Natural killer cell treated with Interleukin-12 subunit alpha and Interleukin-12 subunit beta and Interleukin-15 and Interleukin-18, amount 100 ng/mL, for 72 hours (primary cell): ENCODE measurements around the gene AGAP3. TPM values are rescaled to one million over a fixed set of nuclear protein-coding genes. Genes with fewer than 3 reads are reported as not detected.
A peak's percentile ranks its signal among the peaks of the same experiment; 100 is the strongest.
"Not testable (repeated sequence)": the region's sequence is repeated elsewhere in the genome, so short reads cannot be mapped to it uniquely, and the experiment has no call there.

Experiments
- ATAC-seq, 2 donors: fragments of 150-1000 bp; cut with Tn5 transposase in 1 of 2; sonication (Bioruptor Pico), chemical (Tn5 transposase) in 1 of 2; 2 replicates each; pipeline ENCODE4 v1.10.0; 2021
- DNase-seq: peaks from one replicate; pipeline ENCODE4 v3.0.0; 2022; ENCODE audit warnings: low spot score
- H3K27ac Mint-ChIP-seq, 2 donors: 1 replicate in 1 of 2; 2 replicates in 1 of 2; pipeline ENCODE4 v1.8.0; 2022; ENCODE audit warnings: mixed read lengths in 2 of 2, mild to moderate bottlenecking in 1 of 2, moderate library complexity in 1 of 2
- H3K27me3 Mint-ChIP-seq, 2 donors: 1 replicate in 1 of 2; 2 replicates in 1 of 2; pipeline ENCODE4 v1.8.0; 2022; ENCODE audit warnings: mixed read lengths in 2 of 2
- H3K36me3 Mint-ChIP-seq: one replicate; pipeline ENCODE4 v1.8.0; 2022; ENCODE audit warnings: mixed read lengths
- H3K4me1 Mint-ChIP-seq, 2 donors: 1 replicate in 1 of 2; 2 replicates in 1 of 2; pipeline ENCODE4 v1.8.0; 2022; ENCODE audit warnings: low read depth in 2 of 2, mixed read lengths in 2 of 2, mild to moderate bottlenecking in 1 of 2
- H3K4me3 Mint-ChIP-seq: one replicate; pipeline ENCODE4 v1.8.0; 2022; ENCODE audit warnings: mixed read lengths
- H3K9me3 Mint-ChIP-seq: 2 replicates; pipeline ENCODE4 v1.8.0; 2022; ENCODE audit warnings: mixed read lengths
- total RNA-seq, 2 donors: library from RNA; stranded (reverse); gene quantifications; one replicate each; pipeline ENCODE4 v1.2.3, GENCODE V29; 2022

Gene AGAP3
- total RNA-seq, result 100 to 1,000 TPM in 1 of 2 donors, 10 to 100 TPM in 1; 28.4 to 101 TPM

- Mint-ChIP-seq H3K4me1 (peaks cover 35 to 37% of the 10 kb centered on the region in 2 donors), H3K27me3 (peaks cover 0 to 3% of the 10 kb centered on the region in 2 donors), H3K36me3 (no peaks in the 10 kb centered on the region), H3K27ac (peak within 1 kb of the TSS; percentile 33 to 56), H3K9me3 (no peaks in the 10 kb centered on the region), H3K4me3 (peak within 1 kb of the TSS; percentile 86)
- ATAC-seq (peak; percentile 63 to 76), DNase-seq (peak; percentile 85)
Observed at GRCh38 chr7:151085691-151086620, at the start of gene AGAP3. Gene AGAP3 (plus strand): TSS chr7:151086475. CDS start chr7:151086742, 267 bp downstream.

DNA sequence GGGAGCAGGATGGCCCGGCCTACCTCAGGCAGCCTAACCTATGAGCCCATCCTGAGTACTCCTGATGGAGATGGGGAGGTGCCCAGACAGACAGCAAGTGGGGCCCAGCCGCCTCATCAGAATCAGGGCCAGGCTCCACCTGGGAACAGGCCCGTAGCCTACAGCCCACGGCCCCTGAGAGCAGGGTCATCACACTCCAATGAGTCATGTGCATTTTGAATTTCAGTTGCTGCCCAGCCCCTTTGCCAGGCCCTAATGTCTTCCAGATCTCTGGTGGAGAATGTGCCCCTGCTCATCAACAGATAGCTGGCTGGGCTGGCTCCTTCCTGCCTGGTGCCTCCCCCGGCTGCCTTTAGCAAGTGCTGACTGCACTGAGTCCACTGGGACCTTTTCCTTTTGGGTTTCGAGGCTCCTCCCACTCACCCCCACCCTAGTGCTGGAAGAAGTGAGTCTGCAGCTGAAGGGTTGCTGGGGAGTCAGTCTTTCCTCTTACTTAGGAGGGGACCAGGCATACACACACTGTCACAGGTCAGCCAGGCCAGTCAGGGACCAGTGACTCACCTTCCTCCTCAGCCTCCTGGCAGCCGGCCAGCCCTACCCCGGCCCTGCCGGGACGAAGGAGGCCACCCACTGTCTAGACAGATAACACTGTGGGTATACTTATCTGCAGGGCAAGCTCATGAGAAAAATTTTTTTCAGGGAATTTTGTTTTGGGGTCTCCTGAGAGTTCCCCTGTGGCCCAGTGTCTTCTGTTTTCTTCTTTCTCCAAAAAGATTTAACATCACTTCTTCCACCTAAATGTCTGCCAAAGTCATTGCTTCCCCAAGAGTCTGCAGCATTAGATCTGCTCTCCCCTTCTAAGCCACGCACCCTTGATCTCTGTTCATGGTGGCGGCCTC lies 47.1 kb upstream of the AGAP3 start:
- peak; percentile 75 to 79 for ATAC-seq
- DNase-seq, result no peak
- Mint-ChIP-seq H3K9me3 (no peaks in the 10 kb centered on the region), H3K36me3 (no peaks in the 10 kb centered on the region), H3K27me3 (no peaks in the 10 kb centered on the region), H3K4me3 (no peak overlapping the region), H3K4me1 (peaks cover 8 to 11% of the 10 kb centered on the region in 2 donors), H3K27ac (no peak overlapping the region)

DNA sequence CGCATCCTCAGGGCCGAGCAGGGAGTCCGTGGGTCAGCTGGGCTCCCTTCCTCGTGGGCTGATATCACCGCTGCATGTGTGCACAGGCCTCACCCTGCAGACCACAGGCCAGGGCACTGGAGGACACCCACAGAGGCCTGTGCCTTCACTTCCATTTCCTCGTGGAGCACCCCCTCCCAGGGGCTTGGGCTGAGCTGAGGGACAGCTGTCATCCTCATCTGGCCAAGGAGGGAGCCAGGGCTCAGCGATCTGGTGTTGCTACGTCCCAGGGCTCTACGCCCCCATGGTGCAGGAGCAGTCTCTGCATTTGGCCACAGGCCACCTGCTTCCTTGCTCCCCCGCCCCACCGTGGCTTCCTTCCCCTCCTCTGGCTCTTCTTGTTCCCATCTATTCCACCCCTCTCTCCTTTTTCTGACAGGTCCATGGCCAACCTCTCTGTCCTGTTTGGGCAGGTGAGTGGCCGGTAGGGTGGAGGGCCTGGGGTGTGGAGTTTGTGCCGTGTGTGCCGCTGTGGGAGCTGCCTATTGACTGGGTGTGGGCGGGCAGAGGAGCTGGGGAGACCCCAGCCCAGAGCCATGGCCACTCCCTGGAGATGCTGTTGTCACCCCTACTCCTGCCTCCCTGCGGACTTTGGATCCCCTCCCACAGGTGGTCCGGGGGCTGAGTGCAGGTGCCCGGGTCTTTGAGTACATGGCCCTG lies 46.3 kb upstream of the AGAP3 start:
- Mint-ChIP-seq H3K9me3 (no peaks in the 10 kb centered on the region), H3K4me1 (peaks cover 8 to 11% of the 10 kb centered on the region in 2 donors), H3K4me3 (no peak overlapping the region), H3K27ac (no peak overlapping the region), H3K27me3 (no peaks in the 10 kb centered on the region), H3K36me3 (no peaks in the 10 kb centered on the region)
- DNase-seq (no peak), ATAC-seq (no peak)

- Mint-ChIP-seq H3K4me3 (no peak overlapping the region), H3K27me3 (no peaks in the 10 kb centered on the region), H3K36me3 (no peaks in the 10 kb centered on the region), H3K4me1 (peaks cover 8 to 11% of the 10 kb centered on the region in 2 donors), H3K27ac (no peak overlapping the region), H3K9me3 (no peaks in the 10 kb centered on the region)
- no peak for ATAC-seq
- no peak for DNase-seq
Observed at GRCh38 chr7:151040616-151041375, 45.5 kb upstream of the AGAP3 start.

- H3K27me3 Mint-ChIP-seq, H3K36me3 Mint-ChIP-seq, H3K27ac Mint-ChIP-seq, H3K4me3 Mint-ChIP-seq, DNase-seq, H3K9me3 Mint-ChIP-seq, ATAC-seq: not testable (repeated sequence)
- peaks cover 11 to 12% of the 10 kb centered on the region in 2 donors for H3K4me1 Mint-ChIP-seq
Observed at GRCh38 chr7:151043449-151043848, 42.8 kb upstream of the AGAP3 start.

DNA sequence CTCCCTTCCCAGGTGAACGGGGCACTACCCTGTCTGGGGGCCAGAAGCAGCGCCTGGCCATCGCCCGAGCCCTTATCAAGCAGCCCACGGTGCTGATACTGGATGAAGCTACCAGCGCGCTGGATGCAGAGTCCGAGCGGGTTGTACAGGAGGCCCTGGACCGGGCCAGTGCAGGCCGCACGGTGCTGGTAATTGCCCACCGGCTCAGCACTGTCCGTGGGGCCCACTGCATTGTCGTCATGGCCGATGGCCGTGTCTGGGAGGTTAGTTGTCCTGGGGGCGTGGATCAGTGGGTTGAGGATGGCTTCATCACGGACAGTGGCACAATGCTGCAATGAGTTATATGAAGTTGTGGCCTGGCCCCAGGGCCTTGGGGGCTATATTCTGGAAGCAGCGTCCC lies 42.3 kb upstream of the AGAP3 start:
- no peaks in the 10 kb centered on the region for H3K36me3 Mint-ChIP-seq
- H3K27ac Mint-ChIP-seq, result no peak overlapping the region
- H3K27me3 Mint-ChIP-seq, result no peaks in the 10 kb centered on the region
- peaks cover 11 to 12% of the 10 kb centered on the region in 2 donors for H3K4me1 Mint-ChIP-seq
- no peak for ATAC-seq
- no peak for DNase-seq
- no peak overlapping the region for H3K4me3 Mint-ChIP-seq
- no peaks in the 10 kb centered on the region for H3K9me3 Mint-ChIP-seq

- no peaks in the 10 kb centered on the region for H3K9me3 Mint-ChIP-seq
- H3K4me3 Mint-ChIP-seq, result no peak overlapping the region
- DNase-seq (no peak), ATAC-seq (no peak)
- H3K4me1 Mint-ChIP-seq, result peaks cover 0 to 4% of the 10 kb centered on the region in 2 donors
- no peaks in the 10 kb centered on the region for H3K36me3 Mint-ChIP-seq
- no peaks in the 10 kb centered on the region for H3K27me3 Mint-ChIP-seq
- H3K27ac Mint-ChIP-seq, result no peak overlapping the region
Observed at GRCh38 chr7:151045262-151045661, 41.0 kb upstream of the AGAP3 start.

GRCh38 chr7:151045967-151046366 lies 40.3 kb upstream of the AGAP3 start:
- Mint-ChIP-seq H3K27ac (no peak overlapping the region), H3K4me3 (no peak overlapping the region), H3K9me3 (no peaks in the 10 kb centered on the region), H3K36me3 (no peaks in the 10 kb centered on the region), H3K27me3 (no peaks in the 10 kb centered on the region), H3K4me1 (peaks cover 0 to 4% of the 10 kb centered on the region in 2 donors)
- no peak for DNase-seq
- no peak for ATAC-seq

GRCh38 chr7:151046603-151047573 lies 39.4 kb upstream of the AGAP3 start:
- no peaks in the 10 kb centered on the region for H3K9me3 Mint-ChIP-seq
- peaks cover 0 to 4% of the 10 kb centered on the region in 2 donors for H3K4me1 Mint-ChIP-seq
- no peak overlapping the region for H3K27ac Mint-ChIP-seq
- no peaks in the 10 kb centered on the region for H3K36me3 Mint-ChIP-seq
- no peak overlapping the region for H3K4me3 Mint-ChIP-seq
- ATAC-seq, result no peak
- DNase-seq, result no peak
- no peaks in the 10 kb centered on the region for H3K27me3 Mint-ChIP-seq

GRCh38 chr7:151047976-151048815 lies 38.1 kb upstream of the AGAP3 start, which contains the start of gene ASIC3:
Gene ASIC3 (plus strand): TSS chr7:151048531. CDS start chr7:151048886, 355 bp downstream.
- peaks cover 0 to 8% of the 10 kb centered on the region in 2 donors for H3K4me1 Mint-ChIP-seq
- no peak for DNase-seq
- ATAC-seq, result no peak
- no peaks in the 10 kb centered on the region for H3K36me3 Mint-ChIP-seq
- H3K4me3 Mint-ChIP-seq, result no peak within 1 kb of the TSS
- peaks cover 3 to 8% of the 10 kb centered on the region in 2 donors for H3K27me3 Mint-ChIP-seq
- no peaks in the 10 kb centered on the region for H3K9me3 Mint-ChIP-seq
- no peak within 1 kb of the TSS for H3K27ac Mint-ChIP-seq

DNA sequence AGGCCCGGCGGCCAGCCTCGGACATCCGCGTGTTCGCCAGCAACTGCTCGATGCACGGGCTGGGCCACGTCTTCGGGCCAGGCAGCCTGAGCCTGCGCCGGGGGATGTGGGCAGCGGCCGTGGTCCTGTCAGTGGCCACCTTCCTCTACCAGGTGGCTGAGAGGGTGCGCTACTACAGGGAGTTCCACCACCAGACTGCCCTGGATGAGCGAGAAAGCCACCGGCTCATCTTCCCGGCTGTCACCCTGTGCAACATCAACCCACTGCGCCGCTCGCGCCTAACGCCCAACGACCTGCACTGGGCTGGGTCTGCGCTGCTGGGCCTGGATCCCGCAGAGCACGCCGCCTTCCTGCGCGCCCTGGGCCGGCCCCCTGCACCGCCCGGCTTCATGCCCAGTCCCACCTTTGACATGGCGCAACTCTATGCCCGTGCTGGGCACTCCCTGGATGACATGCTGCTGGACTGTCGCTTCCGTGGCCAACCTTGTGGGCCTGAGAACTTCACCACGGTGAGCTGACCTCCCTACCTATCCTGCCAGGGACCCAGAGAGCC lies 37.3 kb upstream of the AGAP3 start:
- Mint-ChIP-seq H3K4me3 (no peak overlapping the region), H3K27ac (no peak overlapping the region), H3K4me1 (peaks cover 0 to 8% of the 10 kb centered on the region in 2 donors), H3K9me3 (no peaks in the 10 kb centered on the region), H3K36me3 (no peaks in the 10 kb centered on the region), H3K27me3 (peaks cover 3 to 8% of the 10 kb centered on the region in 2 donors)
- DNase-seq, result no peak
- ATAC-seq, result no peak
